Activated CD4-positive, CD25-positive, alpha-beta regulatory T cell treated with anti-CD3 and anti-CD28 coated beads, Interleukin-2, amount 50 U/mL, for 72 hours (primary cell): Measurements from ENCODE around the gene HECTD4.

ENCODE experiments used
- DNase-seq: peaks from one replicate; pipeline ENCODE4 v3.0.0; 2021

Gene HECTD4

DNA sequence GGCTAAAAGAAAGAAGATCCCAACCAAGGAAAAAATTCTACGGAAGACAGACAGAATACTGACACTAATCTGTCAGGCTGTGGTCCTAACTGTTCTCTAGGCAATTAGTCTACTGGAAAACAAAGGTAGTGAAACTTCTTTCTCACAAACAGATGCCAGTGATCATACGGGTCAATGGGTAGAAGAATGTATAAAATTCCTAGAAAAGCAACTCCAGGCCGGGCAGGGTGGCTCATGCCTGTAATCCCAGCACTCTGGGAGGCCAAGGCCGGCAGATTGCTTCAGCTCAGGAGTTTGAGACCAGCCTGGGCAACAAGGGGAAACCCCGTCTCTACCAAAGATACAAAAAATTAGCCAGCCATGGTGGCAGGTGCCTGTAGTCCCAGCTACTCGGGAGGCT, 64.8 kb downstream of the HECTD4 start:
- no peak for DNase-seq

DNA sequence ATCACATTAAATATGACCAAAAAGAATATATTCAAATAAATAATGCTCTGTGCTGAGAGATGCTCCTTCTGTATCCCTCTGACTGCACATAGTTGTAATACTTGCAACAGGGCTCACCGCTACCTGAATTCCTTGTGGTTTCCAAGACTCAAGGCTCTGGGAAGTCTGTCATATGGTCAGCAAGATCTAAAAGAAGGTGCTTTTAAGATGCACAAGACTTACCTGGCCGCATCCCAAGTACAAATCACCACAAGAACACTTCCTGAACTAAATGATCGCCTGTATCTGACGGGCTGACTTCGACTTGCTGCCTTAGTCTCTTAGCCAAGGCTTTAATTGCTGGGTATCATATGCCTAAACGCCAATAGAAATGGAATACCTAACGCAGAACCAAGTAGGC, 67.2 kb downstream of the HECTD4 start:
- DNase-seq = no peak

DNA sequence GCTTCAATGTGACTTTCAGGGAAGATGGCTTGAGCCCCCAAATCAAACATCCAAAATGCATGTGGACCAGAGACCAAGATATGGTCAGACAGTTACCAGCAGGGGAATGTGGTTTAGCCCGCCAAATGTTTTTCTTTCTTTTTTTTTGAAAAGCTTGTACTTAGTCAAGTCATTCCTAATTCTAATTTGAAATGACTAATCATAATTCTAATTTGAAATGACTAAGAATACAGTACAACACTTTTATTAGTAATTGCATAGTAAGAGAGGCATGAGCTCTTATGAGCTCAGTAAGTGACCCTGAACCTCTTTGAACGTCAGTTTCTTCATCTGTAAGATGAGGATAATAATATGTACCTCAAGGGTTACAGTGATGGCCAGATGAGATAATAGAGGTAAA, 72.4 kb downstream of the HECTD4 start:
- DNase-seq = no peak

DNA sequence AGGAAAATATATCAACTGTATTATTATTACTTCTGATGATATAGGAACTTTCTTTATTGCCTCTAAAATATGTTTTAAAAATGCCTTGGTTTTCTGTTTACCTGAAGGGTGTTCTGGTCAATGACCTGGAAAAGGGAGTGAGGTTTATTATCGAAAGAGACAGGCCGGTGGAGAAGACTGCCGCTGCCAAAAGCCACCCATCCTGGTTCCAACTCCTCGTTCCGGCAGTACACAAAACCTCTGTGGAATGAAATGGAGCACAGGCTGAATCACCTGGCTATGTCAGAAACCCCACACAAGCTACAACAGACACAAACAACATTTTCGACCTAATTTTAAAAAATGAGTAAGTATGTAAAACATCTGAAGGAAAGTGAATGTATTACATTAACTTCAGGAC, 73.6 kb downstream of the HECTD4 start:
- no peak for DNase-seq

DNA sequence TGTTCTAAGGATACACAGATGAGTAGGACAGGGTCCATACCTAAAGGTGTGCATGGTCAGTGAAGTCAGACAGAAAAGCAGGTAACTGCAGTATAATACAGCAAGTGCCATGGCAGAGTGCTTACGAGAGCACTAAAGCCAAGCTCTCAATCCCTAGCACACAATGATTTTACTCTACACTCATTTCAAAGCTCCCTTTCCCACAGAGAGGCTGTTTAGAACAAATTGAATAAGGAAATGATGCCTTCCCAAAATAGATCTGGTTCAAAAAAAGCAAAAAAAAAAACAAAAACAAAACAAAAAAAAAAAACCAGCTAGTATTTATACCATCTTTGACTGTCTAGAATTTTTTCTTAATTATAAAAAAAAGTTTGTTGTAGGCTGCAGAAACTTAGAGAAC, 74.1 kb downstream of the HECTD4 start:
- DNase-seq = no peak

DNA sequence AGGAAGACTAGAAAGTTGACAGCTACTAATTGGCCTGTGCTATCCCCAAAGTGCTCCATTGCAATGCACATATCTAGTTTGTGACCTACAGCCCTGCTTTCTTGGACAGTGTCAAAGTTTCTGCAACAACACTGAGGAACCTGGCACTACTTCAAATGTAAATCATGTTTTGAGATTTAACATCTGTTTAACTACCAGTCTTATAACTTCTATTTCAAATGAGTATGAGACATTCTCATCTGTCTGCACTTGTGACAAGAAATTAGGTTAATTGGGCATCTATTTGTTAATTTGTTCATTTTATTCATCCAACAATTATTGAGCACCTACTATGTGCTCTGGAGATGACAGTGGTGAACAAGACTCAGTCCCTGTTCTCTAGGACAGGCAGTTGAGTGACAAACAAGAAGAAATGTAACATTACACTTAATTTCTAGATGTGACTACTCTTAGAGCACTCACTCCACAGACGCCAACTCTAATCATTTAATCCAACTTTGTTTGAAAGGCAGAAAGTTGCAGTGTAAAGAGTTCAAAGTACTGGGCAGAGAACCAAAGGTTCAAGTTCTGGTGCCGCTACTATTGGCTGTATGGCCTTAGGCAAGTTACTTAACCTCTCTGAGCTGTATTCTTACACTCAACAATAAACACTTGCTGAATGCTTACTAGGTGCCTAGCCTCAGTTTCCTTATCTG, 74.8 kb downstream of the HECTD4 start:
- no peak for DNase-seq

DNA sequence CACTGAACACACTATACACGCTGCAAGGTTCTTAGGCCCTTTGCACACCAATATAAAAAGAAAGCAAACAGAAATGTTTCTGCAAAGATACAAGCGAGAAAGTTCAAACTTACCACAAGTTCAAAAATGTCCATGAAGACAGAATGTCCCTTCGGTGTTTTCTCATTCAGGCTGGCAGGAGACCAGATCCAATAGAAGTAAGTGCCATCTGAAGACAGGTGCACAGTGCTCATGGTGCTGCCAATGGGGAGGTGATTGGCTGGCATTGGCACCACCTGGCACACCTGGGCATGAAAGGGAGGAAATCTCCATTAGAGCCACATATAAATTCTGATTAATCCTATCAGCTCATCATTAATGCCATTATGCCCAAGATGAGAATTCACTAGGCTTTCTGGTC, 76.3 kb downstream of the HECTD4 start:
- DNase-seq = no peak

DNA sequence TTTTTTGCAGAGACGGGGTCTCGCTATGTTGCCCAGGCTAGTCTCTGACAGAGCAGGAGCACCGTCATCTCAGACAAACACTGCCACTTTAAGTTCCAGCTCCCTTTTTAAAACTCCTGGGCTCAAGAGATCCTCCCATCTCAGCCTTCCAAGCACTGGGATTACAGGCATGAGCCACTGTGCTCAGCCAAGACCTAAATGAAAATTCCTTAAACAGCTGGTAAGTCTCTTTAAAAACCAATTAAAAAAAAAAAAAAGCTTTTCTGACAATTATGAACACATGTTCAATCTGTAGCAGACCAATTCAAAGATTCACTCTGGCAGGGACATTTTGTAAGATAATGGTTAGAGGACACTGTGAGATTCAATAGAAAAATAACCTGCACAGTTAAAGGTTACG, 77.8 kb downstream of the HECTD4 start:
- no peak for DNase-seq

DNA sequence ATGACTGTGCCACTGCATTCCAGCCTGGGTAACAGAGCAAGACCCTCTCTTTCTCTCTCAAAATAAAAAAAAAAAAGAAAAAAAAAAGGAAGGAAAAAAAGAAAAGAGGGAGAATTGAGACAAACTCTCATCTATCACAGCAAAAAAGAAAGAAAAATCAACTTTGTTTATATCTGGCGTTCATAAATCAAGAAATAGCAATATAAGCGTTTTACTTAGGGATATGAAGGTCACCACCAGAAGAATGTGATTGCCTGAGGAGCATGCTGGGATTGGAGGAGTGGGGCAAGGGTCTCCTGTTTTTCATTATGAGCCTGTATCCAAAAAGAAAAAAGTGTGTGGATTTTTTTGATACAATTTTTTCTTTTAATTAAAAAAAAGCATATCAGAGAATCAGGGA, 78.4 kb downstream of the HECTD4 start:
- DNase-seq = no peak

DNA sequence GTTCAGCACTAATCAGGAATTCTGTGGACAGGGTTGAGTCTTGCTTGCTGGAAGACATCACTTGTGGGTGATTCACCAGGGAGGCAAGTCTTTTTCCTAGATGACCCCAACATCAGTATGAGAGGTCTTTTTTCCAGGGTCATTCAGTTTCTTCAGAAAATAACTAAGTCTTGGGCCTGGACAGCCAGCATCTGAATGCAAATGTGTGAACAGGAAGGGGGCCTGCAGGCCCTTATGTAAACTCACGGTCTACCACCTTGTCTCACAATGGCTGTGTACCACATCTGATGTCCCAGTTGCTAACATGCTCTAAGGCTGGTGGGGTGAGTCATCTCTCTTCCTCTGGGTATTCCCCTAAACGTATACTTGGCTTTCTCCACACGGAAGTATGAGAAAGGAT, 79.2 kb downstream of the HECTD4 start:
- DNase-seq = peak; percentile 38

DNA sequence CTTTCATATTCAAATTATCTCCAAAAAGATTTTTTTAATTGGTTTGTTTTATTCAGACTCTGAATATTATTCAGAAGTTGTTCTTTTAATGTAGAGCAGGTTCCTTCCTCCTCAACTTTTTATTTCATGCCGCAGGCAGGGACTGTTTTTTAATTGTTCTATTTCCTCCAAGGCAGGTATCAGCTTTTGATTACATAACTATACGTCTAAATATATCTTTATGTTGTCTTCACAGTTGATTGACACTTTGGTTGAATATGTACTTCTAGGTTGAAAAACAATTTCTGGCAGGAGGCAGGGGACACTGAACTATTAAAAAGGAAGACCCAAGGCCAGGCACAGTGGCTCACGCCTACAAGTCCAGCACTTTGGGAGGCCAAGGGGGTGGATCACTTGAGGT, 82.5 kb downstream of the HECTD4 start:
- no peak for DNase-seq

DNA sequence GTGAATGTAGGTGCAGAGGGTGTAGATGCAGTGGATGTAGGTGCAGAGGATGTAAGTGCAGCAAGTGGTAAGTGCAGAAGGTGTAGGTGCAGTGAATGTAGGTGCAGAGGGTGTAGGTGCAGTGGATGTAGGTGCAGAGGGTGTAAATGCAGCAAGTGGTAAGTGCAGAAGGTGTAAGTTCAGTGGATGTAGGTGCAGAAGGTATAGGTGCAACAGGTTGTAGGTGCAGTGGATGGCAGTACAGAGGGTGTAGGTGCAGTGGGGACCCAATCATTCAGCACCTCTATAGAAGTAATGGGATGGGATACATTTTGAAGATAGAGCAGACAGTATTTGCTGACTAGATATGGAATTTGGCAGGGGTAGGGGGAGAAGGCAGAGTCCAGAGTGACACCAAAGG, 85.0 kb downstream of the HECTD4 start:
- DNase-seq = no peak

DNA sequence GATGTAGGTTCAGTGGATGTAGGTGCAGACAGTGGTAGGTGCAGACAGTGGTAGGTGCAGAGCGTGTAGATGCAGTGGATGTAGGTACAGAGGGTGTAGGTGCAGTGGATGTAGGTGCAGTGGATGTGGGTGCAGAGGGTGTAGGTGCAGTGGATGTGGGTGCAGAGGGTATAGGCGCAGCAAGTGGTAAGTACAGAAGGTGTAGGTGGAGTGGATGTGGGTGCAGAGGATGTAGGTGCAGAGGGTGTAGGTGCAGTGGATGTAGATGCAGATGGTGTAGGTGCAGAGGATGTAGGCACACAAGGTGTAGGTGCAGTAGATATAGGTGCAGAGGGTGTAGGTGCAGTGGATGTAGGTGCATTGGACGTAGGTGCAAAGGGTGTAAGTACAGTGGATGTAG, 86.0 kb downstream of the HECTD4 start:
- DNase-seq = no peak

DNA sequence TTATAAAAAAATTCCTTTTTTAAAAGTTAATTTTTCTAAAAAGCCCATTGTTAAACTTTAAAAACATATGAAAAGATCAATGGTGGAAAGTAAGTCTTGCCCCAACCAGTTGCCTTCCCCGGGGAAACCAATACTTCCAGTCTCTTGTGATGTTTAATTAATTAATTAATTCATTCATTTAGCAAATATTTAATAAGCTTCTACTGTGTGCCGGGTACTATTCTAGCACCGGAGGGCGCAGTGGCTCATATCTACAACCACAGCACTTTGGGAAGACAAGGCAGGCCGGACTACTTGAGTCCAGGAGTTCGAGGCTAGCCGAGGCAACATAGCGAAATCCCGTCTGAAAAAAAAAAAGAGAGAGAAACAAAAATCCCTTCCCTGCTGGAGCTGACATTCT, 87.4 kb downstream of the HECTD4 start:
- no peak for DNase-seq

DNA sequence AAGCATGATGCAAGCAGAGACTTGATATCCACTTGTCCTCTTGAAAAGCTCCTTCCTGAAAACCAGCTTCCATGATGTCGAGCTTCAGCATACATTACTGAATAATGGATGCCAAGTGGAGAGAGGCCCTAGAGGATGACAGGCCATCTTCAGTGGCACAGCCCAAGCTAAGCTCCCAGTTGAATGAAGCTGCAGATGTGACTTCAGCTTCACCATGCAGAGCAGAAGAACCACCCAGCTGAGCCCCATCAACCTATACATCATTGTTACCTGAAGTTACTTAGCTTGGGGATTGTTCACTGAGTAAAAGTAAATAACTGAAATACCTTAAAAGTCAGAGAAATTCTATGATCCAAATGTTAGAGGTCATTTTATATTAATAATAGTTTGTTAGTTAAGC, 93.6 kb downstream of the HECTD4 start:
- no peak for DNase-seq

DNA sequence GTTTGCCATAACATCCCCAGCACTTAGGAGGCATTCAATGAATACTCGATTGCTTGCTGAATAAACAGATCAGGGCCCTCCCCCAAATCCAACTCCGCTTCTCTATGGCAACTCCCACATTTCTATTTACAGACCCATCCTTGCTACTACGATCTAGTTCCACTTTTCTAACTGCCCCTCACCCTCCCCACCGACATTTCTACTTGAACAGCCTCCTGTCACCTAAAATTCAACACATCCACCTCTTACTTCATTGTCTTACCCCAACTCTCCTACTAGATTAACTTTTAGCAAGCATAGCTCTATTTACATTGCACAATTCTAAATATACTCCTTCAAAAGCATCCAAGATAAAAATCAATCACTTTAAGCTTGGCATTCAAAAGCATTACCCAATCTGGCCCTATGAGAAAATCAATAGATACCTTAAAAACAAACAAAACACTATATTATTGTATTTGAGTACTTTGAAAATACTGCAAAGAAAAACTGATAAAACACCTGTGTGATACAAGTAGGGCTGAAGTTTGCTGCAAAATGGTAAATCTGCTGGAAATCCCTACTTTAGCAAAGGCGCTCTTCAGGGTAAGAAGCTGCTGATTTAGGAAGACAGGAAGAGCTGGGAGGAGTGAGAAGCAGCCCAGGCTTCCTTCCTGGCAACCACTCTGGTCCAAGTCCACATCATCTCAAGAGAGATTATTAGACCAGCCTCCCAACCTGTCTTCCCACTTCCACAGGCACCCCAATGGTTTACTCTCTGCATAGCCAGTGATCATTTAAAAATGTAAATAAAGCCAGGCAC, 96.4 kb downstream of the HECTD4 start:
- no peak for DNase-seq

DNA sequence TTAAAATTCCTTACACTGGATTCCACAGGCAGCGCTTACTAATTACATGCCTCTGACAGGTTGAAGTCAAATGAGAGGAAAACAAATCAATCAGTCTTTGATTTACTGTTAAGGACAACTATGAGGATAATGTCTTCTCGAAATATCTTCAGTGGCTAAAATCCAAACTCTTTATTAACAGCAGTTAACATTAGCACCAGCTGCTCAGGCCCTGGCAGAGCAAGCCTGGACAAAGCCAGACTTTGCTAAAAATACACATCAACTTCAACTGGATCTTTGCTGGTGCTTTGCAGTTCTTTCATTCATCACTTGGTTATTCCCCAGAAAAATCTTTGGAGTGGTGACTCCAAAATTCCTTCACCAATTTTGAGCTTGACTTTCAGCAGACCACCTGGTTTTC, 98.7 kb downstream of the HECTD4 start:
- DNase-seq = no peak

DNA sequence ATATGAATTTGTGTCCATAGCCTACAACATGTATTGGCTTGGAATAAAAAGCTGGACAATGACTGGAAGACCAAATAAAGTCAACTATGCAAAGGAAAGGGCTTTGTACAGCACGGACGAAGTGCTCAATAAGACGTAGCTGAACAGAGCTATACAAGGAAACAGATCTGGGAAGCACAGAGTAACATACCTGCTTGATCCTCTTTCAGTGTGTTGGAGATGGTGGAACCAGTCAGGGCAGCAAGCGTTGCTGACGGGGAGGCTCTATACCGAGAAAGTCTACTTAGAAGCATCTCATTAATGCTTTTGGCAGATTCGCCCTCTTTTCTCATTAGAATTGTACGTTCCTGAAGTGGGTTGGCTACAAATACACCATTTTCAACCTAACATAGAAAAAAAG, 99.3 kb downstream of the HECTD4 start:
- DNase-seq = no peak

DNA sequence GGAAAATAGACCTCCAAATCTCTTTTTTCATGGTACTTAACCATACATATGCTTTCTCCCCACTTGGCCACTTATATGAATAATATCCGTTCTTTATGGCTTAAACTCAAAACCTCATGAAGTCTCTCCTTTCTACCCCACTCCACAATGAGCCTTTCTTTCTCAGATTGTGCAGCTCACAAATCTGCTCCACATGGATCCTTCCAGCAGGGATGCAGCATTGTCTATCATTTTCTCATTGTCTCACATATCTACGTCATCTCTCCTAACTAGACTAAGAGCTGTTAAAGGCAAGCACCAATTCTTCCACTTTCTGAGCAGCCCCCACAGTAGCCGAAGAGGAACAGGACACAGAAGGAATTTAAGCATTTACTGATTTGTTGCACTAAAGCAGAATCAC, 106.4 kb downstream of the HECTD4 start:
- DNase-seq = no peak

DNA sequence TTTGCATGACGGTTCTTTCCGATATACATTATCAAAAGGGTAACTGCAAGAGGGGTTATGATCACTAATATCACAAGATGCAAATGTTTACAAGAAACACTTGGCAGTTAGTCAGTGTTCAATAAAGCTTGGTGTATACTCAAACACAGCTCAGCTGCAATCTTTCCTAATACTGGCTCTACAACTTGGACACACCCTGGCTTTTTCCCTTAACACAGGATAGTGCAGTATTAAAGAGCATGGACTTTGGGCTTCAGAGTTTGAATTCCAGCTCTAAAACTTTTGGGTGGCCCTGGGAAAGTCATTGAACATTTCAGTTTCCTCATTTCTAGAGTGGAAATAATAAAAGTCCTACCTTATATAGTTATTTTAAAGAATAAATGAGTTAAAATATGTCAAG, 107.0 kb downstream of the HECTD4 start:
- DNase-seq = no peak

DNA sequence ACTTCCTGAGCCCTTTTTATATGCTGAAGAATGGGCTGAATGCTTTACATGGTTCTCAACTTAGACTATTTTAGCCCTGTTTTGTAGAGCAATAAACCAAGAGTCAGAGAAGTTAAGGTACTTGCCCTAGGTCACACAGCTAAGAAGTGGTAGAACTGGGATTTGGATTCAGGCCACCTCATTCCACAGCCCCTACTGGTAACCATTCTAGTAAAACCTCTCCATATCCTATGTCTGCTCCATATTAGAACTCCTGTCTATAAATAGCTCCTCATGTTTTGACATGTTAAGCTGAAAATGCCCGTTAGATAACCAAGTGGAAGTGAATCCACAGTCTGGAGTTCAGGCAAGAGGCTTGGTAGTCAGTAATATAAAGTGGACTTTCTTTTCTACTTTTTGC, 111.6 kb downstream of the HECTD4 start:
- no peak for DNase-seq

DNA sequence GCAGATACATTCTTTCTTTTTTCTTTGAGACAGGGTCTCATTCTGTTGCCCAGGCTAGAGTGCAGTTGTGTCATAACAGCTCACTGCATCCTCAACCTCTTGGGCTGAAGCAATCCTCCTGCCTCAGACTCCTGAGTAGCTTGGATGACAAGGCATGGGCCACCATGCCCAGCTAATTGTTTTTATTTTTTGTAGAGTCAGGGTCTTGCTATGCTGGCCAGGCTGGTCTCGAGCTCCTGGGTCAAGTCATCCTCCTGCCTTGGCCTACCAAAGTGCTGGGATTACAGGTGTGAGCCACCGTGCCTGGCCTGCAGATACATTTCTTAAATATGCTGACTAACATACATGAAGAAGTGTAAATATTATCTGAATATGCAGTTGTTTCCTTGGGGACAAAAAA, 115.8 kb downstream of the HECTD4 start:
- no peak for DNase-seq

DNA sequence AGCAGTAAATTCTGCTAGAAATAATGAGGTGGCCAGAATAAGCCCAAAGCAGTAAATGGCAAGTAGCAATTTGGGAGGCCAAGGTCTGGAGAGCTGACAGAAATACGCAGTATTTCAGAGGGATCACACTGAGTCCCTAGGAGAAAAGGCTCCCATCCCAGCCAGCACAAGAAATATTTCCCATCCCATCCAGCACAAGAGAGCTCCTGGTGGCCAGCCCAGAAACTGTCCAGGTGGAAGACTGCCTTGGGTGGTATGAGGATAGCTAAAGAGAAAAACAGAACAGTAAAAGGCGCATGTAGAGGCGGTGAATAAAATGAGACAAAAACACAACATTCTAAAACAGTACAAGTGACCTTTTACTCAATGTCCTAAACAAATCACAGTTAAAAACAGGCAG, 120.7 kb downstream of the HECTD4 start:
- no peak for DNase-seq

DNA sequence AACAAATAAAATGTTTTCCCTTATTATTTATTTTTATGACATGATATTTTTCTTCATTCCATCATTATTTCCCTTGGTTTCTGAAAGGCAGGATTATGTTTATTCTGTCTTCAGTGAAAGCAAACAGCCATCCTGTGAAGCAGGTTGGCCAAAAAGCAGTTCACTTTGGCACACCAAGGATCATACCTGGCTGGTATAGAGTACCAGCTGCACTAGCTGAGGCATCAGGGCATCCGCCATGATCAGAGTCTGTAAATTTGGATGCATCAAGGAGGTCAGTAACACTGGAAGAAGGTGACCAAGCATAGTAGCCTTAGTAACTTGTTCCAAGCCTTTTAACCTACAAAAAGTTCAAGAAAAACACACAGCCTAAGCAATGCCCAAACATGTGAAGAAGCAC, 123.3 kb downstream of the HECTD4 start:
- DNase-seq = no peak

DNA sequence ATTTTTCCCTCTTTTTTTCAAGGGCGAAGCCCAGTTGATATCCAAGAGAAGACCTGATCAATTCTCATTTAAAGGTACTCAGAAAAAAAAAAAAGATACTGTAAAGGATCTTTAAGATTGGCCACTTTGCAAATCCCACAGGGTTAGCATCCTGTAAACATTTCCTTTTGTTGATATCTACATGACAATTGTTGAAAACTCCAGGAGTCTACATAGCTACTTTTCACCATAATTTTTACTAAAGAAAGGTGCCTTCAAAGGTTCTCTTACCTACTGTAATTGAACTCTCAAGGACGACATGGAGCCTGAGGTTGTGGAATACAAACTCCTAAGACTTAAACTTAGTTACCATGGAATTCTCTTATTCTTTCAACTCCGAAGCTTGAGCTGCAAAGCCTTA, 125.5 kb downstream of the HECTD4 start:
- DNase-seq = no peak
